ENCODE measurements around the gene PSMD8.
A peak's percentile ranks its signal among the peaks of the same experiment; 100 is the strongest.
"Not testable (repeated sequence)": the region's sequence is repeated elsewhere in the genome, so short reads cannot be mapped to it uniquely, and the experiment has no call there.

Gene PSMD8

DNA sequence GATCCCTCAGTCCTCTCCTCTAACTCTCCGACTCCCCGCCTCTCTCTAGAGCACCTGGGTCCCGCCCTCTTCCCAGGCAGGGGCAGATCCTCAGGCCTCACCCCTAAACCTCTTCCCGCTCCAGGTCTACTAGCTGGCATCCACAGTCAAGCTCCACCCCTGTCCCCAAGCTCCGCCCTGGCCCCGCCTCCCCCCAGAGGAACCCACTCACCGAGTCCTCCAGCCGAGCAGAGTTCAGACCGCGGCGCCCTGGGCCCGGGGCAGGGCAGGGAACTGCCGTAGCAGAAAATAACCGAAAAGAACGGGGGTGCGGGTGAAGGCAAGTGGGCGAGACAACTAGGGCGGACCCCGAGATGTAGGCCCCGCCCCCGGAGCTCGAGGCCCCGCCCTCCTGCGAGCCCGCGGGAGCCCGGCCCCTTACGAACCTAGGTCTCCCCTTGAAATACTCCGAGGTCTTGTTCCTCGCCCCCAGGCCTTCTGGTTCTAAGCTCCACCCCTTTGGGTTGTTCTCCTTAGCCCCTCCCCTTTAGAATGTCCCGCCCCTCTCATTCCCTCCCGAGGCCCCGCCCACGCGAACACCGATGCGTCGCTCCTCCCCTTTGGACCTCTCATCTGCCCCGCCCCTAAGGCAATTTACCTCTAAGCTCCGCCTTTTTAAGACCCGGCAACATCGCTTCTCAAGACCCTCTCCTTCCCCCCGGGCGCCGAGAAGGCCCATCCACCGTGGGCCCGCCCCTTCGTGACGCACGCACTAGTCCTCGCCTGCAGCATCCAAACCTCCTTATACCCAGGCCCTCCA is 13.4 kb downstream of the PSMD8 start, which contains the start of gene GGN:
Gene GGN (minus strand): TSS at position 485 of the 799 bp plus-strand sequence. CDS start 773 bp downstream, outside the sequence.
- DNase-seq (ENCODE audit: low read depth, low spot score) = peak; percentile 97

DNA sequence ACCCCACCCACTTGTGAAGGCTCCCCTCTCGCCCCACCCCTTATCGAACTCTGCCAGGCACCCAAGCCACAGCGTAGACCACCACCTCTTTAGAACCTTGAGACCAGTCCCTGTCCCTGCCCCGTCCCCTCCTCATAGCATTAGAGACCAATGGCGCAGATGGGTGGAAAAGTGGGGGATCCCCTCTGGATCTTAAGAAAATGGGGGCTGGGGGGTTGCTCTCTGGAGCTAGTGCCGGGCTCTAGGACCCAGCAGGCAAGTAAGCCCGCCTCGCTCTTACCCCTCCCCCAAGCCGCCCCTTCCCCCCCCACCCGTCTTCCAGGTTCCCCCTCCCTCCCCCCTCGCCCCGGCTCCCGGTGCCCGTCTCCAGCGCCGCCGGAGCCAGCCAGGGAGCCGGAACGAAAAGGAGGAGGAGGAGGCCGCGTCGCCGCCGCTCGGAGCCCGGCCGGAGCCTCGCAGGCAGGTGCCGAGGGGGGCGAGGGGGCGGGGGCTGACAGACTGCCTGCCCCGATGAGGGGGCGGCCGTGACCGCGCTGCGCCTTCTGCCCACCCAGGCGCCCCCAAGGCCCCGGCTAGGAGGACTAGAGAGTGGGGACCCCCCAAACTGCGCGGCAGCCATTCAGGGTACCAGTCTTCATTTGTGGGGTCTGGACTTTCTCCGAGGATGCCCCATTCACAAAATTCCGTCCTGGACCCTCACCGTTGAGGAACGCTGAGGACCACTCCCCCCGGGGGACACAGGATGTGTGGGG is 14.2 kb downstream of the PSMD8 start, which contains the start of gene SPRED3:
Gene SPRED3 (plus strand): TSS at position 349 of the 752 bp plus-strand sequence. CDS start 1,606 bp downstream, outside the sequence.
- DNase-seq (ENCODE audit: low read depth, low spot score) = no peak

DNA sequence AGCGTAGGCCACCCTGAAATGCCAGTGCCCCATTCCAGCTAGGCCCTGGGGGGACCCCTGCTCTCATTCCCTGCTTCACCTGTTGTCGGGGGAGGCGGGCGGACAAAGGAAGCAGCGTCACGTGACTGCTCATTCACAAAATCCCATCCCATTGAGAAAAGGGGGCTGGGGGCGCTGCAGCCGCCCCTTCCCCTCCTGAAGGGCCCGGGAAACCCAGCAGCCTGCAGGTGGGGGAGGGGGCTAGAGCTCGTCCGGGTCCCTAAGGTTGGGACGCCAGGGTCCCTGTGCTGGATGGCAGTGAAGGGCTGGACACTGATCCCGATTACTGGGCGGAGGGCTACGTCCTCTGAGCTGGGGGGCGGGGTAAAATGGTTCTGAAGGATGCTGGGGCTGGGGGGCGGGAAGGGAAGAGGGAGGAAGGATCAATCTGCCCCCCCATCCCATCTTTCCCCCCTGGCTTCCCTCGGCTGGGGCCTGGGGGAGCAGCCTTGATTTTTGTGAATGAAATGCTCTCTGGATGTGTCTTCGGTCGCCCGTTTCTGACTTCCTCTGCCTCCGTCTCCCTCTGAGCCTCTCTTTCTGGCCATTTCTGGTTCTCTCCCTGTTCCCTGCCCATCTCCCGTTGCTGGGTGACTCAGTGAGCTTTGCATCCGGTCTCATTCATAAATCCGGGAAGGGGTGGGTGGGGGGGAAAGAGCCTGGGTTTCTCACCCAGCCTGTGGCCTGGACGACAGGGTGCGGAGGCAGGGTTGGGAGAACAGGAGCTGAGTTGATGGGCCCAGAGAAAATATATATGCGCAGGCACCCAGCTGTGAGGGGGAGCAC is 14.9 kb downstream of the PSMD8 start:
- DNase-seq (ENCODE audit: low read depth, low spot score) = peak; percentile 85

- DNase-seq (ENCODE audit: low read depth, low spot score) = peak; percentile 13
Measured at GRCh38 chr19:38389957-38390924, 15.9 kb downstream of the PSMD8 start.

DNA sequence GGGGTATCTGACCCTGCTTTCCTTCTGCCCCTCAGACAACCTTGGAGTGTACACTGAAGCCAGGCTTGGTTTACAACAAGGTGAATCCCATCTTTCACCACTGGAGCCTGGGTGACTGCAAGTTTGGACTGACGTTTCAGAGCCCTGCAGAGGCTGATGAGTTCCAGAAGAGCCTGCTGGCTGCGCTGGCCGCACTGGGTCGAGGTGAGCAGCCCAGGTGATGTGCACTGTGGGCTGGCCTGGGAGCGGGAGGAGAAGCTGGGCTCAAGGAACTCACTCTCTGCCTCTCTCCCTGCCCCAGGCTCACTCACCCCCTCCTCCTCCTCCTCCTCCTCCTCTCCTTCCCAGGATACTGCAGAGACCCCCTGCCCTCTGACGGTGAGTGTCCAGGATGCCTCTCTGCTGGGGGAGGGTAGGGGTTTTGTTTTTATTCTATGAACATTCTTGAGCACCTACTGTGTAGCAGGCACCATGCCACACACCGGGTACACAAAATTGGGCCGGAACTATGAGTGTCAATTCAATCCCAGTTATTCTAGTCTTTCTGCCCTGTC is 17.6 kb downstream of the PSMD8 start:
- no peak for DNase-seq (ENCODE audit: low read depth, low spot score)

- no peak for DNase-seq (ENCODE audit: low read depth, low spot score)
Measured at GRCh38 chr19:38392707-38393308, 18.4 kb downstream of the PSMD8 start.

- DNase-seq (ENCODE audit: low read depth, low spot score) = peak; percentile 54
Measured at GRCh38 chr19:38394488-38394887, 20.1 kb downstream of the PSMD8 start.

DNA sequence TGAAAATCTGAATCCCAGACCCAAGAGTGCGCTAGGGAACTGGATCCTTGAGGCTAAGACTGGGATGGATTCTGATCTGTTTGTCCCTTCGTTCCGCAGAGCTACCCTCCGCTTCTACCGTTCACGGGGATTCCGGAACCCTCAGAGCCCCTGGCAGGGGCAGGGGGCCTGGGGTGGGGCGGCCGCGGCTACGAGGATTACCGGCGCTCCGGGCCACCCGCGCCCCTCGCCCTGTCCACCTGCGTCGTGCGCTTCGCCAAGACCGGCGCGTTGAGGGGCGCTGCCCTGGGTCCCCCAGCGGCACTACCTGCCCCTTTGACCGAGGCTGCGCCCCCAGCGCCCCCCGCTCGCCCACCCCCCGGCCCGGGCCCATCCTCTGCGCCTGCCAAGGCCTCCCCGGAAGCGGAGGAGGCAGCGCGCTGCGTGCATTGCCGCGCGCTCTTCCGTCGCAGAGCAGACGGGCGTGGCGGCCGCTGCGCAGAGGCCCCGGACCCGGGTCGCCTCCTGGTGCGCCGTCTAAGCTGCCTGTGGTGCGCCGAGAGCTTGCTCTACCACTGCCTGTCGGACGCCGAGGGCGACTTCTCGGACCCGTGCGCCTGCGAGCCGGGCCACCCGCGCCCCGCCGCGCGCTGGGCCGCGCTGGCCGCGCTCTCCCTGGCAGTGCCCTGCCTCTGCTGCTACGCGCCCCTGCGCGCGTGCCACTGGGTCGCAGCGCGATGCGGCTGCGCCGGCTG is 21.2 kb downstream of the PSMD8 start:
- DNase-seq (ENCODE audit: low read depth, low spot score) = no peak

DNA sequence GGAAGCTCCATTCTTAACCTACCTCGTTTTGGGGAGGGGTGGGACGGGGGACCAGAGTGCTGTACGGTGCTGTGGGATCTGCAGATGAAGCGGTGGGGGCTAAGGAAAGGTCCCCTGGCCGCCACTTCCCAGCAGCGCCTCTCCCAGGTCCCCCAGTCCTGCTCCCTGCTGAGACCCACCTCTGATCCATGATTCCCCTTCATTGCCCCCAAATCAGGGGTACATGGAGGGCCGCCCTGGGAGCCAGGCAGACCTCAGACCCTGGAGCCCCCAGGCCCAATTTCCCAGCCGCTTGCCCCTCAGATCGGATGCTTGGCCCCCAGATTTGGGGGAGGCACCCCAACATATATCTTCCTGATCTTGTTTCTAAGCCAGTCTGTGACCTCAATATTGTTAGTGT is 24.7 kb downstream of the PSMD8 start:
- no peak for DNase-seq (ENCODE audit: low read depth, low spot score)

DNA sequence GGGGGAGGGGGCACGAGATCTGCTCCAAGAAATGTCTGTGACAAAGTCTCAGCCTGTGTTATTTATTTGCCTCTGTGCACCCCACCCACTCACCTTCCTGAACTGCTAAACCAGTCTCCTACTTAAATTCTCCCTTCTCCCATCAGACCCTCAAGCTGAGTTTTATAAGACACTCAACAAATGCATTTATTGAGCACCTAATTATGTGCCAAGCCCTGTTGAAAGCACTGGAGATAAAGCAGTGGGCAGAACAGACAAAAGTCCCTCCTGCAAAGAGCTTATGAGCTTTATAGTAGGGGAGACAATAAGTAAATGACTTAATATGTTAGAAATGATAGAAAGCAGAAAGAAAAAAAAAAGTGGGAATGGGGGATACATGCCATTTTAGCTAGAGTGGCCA is 25.2 kb downstream of the PSMD8 start:
- no peak for DNase-seq (ENCODE audit: low read depth, low spot score)

DNA sequence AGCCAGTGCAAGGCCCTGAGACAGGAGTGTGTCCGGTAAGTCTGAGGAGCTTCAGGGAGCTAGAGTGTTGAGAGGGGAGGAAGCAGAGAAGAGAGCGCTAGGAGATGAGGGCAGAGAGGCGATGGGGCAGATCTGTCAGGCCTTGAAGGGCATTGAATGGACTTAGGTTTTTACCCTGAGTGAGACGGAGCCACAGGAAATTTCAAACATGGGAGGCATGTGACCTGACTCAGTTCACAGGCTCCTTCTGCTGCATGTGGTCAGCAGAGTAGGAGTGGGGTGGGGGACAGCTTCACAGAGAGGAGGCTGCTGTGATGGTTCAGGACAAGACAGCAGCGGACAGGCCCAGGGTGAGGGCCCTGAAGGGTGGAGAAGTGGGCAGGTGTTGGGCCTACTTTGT is 26.0 kb downstream of the PSMD8 start:
- DNase-seq (ENCODE audit: low read depth, low spot score) = peak; percentile 18

GRCh38 chr19:38401148-38401547 is 26.8 kb downstream of the PSMD8 start:
- DNase-seq (ENCODE audit: low read depth, low spot score) = peak; percentile 41

DNA sequence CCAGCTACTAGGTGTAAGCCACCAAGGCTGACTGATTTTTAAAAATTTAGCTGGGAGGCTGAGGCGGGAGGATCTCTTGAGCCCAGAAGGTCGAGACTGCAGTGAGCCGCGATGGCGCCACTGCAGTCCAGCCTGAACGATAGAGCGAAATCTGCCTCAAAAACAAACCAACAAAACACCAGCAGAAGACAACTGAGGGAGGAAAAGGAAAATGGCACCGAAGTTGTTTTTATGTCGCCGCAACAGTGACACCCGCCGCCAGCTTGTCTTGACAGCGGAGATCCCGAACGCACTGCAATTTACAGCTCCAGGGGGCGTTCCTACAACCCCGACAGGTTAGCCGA is 28.2 kb downstream of the PSMD8 start:
- no peak for DNase-seq (ENCODE audit: low read depth, low spot score)

DNA sequence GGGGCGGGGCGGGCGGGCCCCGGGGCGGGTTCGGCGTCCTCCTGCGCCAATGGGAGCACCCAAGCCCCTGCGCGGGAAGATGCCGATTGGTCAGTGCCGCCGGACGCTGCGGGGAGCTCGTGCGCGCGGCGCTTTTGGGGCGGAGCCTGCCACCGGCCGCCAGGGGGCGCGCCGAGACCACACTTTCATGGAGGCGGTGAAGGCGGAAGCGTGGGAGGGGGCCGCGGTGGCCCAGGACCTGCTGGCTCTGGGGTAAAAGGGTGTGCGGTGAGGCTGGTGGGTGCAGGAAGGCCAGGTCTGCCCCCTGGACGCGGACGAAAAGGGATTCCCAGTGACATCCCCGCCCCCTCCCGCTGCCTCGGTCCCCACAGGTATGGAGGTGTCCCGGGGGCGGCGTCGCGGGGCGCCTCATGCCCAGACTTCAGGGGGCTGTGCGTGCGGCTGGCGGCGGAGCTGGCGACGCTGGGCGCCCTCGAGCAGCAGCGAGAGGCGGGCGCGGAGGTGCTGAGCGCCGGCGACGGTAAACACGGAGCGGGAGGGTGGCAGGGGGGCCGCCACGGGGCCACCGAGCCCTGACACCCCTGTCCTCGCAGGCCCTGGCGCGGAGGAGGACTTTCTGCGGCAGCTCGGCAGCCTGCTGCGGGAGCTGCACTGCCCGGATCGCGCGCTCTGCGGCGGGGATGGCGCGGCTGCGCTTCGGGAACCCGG is 28.8 kb downstream of the PSMD8 start, which contains the start of gene FAM98C:
Gene FAM98C (plus strand): TSS at position 127 of the 708 bp plus-strand sequence. CDS start 61 bp downstream, at position 188.
- DNase-seq (ENCODE audit: low read depth, low spot score) = peak; percentile 99

DNA sequence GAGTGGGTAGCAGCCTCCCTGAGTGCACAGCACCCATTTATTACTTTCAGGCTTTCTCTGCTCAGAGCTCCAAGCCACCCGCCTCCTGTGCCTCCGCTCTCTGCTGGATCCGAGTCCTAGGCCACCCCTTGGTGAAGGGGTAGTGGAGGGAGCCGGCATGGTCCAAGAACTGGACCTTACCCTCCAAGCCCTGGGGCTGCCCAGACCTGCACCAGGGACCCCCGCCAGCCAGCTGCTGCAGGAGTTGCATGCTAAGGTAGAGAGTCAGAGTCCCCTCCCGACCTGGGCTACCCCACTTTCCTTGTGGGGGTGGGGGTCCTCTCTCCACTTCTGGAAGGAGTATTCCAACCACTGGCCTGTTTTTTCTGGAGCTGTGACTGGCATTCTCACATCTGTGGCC is 30.5 kb downstream of the PSMD8 start:
- DNase-seq (ENCODE audit: low read depth, low spot score) = no peak

GRCh38 chr19:38405276-38405675 is 30.9 kb downstream of the PSMD8 start:
- no peak for DNase-seq (ENCODE audit: low read depth, low spot score)

DNA sequence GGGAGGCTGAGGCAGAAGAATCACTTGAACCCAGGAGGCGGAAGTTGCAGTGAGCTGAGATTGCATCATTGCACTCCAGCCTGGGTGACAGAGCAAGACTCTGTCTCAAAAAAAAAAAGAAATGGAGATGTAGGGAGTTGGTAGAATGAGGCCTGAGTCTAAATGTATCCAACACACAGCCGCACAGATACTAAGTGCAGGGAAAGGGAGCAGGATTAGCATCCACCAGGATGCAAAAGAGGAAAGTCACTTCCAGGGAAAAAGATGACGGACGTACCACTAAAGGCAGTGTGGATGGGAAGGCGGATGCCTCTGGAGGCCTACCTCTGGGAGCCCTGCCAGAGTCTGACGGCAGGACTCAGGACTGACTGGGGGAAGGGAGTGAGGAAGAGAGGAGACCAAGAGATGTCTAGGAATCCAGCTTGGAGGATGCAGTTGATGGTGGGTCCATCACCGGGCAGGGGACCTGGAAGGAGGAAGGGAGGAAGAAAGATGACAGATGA is 35.3 kb downstream of the PSMD8 start:
- DNase-seq (ENCODE audit: low read depth, low spot score) = peak; percentile 57

GRCh38 chr19:38410407-38410806 is 36.0 kb downstream of the PSMD8 start:
- not testable (repeated sequence) for DNase-seq (ENCODE audit: low read depth, low spot score)
